Effector memory CD8-positive, alpha-beta T cell (primary cell): ENCODE data around the gene COX8C.
"Not testable (repeated sequence)": the region's sequence is repeated elsewhere in the genome, so short reads cannot be mapped to it uniquely, and the experiment has no call there.

Experiments
- ATAC-seq: fragments of 150-1000 bp; cut with Tn5 transposase; replicated peaks from 2 replicates; pipeline ENCODE4 v1.10.0; 2021; ENCODE audit warnings: mild to moderate bottlenecking, moderate library complexity
- DNase-seq, 3 experiments: peaks; one replicate each; pipeline ENCODE4 v3.0.0; 2021
- H3K27ac Mint-ChIP-seq, 2 donors: one replicate each; pipeline ENCODE4 v1.8.0; 2022; ENCODE audit warnings: mild to moderate bottlenecking in 2 of 2, mixed read lengths in 2 of 2, moderate library complexity in 2 of 2
- H3K27me3 Mint-ChIP-seq, 2 donors: one replicate each; pipeline ENCODE4 v1.8.0; 2022; ENCODE audit warnings: mixed read lengths in 2 of 2
- H3K36me3 Mint-ChIP-seq: one replicate; pipeline ENCODE4 v1.8.0; 2022; ENCODE audit warnings: mild to moderate bottlenecking, moderate library complexity, mixed read lengths; ENCODE audit not compliant: insufficient read depth
- H3K4me1 Mint-ChIP-seq, 2 donors: one replicate each; pipeline ENCODE4 v1.8.0; 2022; ENCODE audit warnings: low read depth in 2 of 2, mixed read lengths in 2 of 2
- H3K4me3 Mint-ChIP-seq, 2 donors: one replicate each; pipeline ENCODE4 v1.8.0; 2022; ENCODE audit warnings: mild to moderate bottlenecking in 2 of 2, mixed read lengths in 2 of 2, moderate library complexity in 2 of 2
- H3K9me3 Mint-ChIP-seq, 2 donors: one replicate each; pipeline ENCODE4 v1.8.0; 2022; ENCODE audit warnings: mixed read lengths in 2 of 2

Gene COX8C

DNA sequence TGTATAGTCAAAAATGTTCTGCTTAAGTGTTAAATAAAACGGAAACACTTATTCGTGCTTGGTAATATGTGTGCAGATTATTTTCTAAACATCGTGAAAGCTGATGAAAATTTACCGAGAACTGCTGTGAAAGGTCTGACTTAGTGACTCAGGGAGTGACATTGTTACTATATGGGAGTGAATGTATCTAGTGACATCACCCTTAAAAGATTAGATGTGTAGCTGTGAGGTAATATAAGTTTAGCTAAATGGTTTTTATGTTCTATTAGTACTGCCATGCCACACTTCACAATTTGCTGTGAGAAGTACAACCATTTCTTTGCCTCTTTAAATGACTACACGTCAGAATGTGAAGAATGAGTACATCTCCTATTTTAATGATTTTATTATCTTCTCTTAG lies 1.3 kb downstream of the COX8C start:
- no peak for ATAC-seq
- H3K4me3 Mint-ChIP-seq, result no peak overlapping the region
- no peak overlapping the region for H3K27ac Mint-ChIP-seq
- H3K4me1 Mint-ChIP-seq, result no peaks in the 10 kb centered on the region
- H3K36me3 Mint-ChIP-seq, result no peaks in the 10 kb centered on the region
- no peaks in the 10 kb centered on the region for H3K9me3 Mint-ChIP-seq
- no peak for DNase-seq
- H3K27me3 Mint-ChIP-seq, result peaks cover 21 to 31% of the 10 kb centered on the region in 2 donors

GRCh38 chr14:93354873-93355272 lies 7.9 kb downstream of the COX8C start:
- H3K27ac Mint-ChIP-seq, H3K4me3 Mint-ChIP-seq, H3K9me3 Mint-ChIP-seq, ATAC-seq, DNase-seq, H3K4me1 Mint-ChIP-seq, H3K36me3 Mint-ChIP-seq: not testable (repeated sequence)
- peaks cover 13 to 14% of the 10 kb centered on the region in 2 donors for H3K27me3 Mint-ChIP-seq

GRCh38 chr14:93368996-93369712 lies 22.2 kb downstream of the COX8C start:
- no peaks in the 10 kb centered on the region for H3K36me3 Mint-ChIP-seq
- ATAC-seq (no peak), DNase-seq (no peak)
- no peaks in the 10 kb centered on the region for H3K9me3 Mint-ChIP-seq
- H3K27me3 Mint-ChIP-seq, result peaks cover 63 to 67% of the 10 kb centered on the region in 2 donors
- no peak overlapping the region for H3K27ac Mint-ChIP-seq
- H3K4me1 Mint-ChIP-seq, result no peaks in the 10 kb centered on the region
- no peak overlapping the region for H3K4me3 Mint-ChIP-seq

GRCh38 chr14:93369713-93370266 lies 22.8 kb downstream of the COX8C start:
- no peaks in the 10 kb centered on the region for H3K9me3 Mint-ChIP-seq
- ATAC-seq (no peak), DNase-seq (no peak)
- H3K36me3 Mint-ChIP-seq, result no peaks in the 10 kb centered on the region
- H3K4me3 Mint-ChIP-seq, result no peak overlapping the region
- peaks cover 60% of the 10 kb centered on the region in 2 donors for H3K27me3 Mint-ChIP-seq
- H3K27ac Mint-ChIP-seq, result no peak overlapping the region
- H3K4me1 Mint-ChIP-seq, result no peaks in the 10 kb centered on the region

- no peak overlapping the region for H3K27ac Mint-ChIP-seq
- H3K4me1 Mint-ChIP-seq, result no peaks in the 10 kb centered on the region
- H3K27me3 Mint-ChIP-seq, result peaks cover 43 to 44% of the 10 kb centered on the region in 2 donors
- no peak for ATAC-seq
- no peak for DNase-seq
- H3K9me3 Mint-ChIP-seq, result no peaks in the 10 kb centered on the region
- H3K4me3 Mint-ChIP-seq, result no peak overlapping the region
- H3K36me3 Mint-ChIP-seq, result no peaks in the 10 kb centered on the region
Observed at GRCh38 chr14:93375673-93376156, 28.7 kb downstream of the COX8C start.

GRCh38 chr14:93379831-93380230 lies 32.8 kb downstream of the COX8C start:
- Mint-ChIP-seq H3K4me1 (no peaks in the 10 kb centered on the region), H3K4me3 (no peak overlapping the region), H3K9me3 (no peaks in the 10 kb centered on the region), H3K36me3 (no peaks in the 10 kb centered on the region), H3K27me3 (peaks cover 42 to 49% of the 10 kb centered on the region in 2 donors), H3K27ac (no peak overlapping the region)
- DNase-seq (no peak), ATAC-seq (no peak)

DNA sequence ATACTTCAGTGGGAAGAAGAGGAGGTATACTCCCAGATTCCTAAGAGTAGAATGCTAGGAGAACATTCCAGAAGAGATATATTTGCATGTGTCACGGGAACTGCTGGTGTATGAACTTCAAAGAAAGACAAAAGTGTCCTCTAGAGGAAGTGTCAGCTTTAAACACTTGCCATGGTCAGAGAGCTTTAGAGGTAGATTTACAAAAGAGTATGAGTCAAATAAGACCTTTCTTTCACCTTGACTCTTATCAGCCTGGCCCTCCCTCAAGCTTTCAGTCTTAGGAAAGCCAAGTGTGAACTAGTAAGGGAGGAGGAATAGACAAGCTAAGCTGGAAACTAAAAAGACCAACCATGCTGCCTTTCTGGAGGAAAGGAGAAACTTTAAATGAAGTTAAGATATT lies 34.7 kb downstream of the COX8C start:
- no peaks in the 10 kb centered on the region for H3K9me3 Mint-ChIP-seq
- DNase-seq (no peak), ATAC-seq (no peak)
- H3K4me1 Mint-ChIP-seq, result no peaks in the 10 kb centered on the region
- H3K4me3 Mint-ChIP-seq, result no peak overlapping the region
- H3K36me3 Mint-ChIP-seq, result no peaks in the 10 kb centered on the region
- H3K27me3 Mint-ChIP-seq, result peaks cover 53 to 61% of the 10 kb centered on the region in 2 donors
- H3K27ac Mint-ChIP-seq, result no peak overlapping the region

GRCh38 chr14:93384256-93384655 lies 37.3 kb downstream of the COX8C start:
- DNase-seq, H3K4me1 Mint-ChIP-seq, H3K9me3 Mint-ChIP-seq, H3K36me3 Mint-ChIP-seq, H3K27ac Mint-ChIP-seq, H3K4me3 Mint-ChIP-seq, ATAC-seq: not testable (repeated sequence)
- peaks cover 64 to 76% of the 10 kb centered on the region in 2 donors for H3K27me3 Mint-ChIP-seq

- H3K4me1 Mint-ChIP-seq, result no peaks in the 10 kb centered on the region
- DNase-seq, result no peak
- no peak for ATAC-seq
- peaks cover 25 to 40% of the 10 kb centered on the region in 2 donors for H3K27me3 Mint-ChIP-seq
- no peaks in the 10 kb centered on the region for H3K36me3 Mint-ChIP-seq
- H3K9me3 Mint-ChIP-seq, result peaks cover 2 to 23% of the 10 kb centered on the region in 2 donors
- no peak overlapping the region for H3K27ac Mint-ChIP-seq
- no peak overlapping the region for H3K4me3 Mint-ChIP-seq
Observed at GRCh38 chr14:93395231-93395630, 48.2 kb downstream of the COX8C start.

DNA sequence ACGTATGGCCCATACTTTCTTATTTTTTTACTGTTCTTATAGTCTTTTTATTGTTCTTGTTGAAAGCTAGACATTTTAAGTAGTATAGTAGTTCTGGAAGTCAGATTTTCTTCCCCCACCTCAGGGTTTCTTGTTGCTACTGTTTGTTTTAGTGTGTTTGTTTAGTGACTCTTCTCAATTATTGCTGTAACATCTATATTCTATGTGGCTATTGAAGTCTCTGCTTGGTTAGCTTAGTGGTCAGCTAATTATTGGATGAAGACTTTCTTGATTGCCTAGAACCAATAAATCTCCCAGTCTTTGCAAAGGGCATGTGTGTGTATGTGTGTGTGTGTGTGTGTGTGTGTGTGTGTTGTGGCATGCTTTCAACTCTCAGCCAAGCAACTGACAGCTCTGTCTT lies 49.5 kb downstream of the COX8C start:
- ATAC-seq (no peak), DNase-seq (no peak)
- no peaks in the 10 kb centered on the region for H3K36me3 Mint-ChIP-seq
- H3K4me3 Mint-ChIP-seq, result no peak overlapping the region
- peaks cover 2 to 23% of the 10 kb centered on the region in 2 donors for H3K9me3 Mint-ChIP-seq
- H3K4me1 Mint-ChIP-seq, result no peaks in the 10 kb centered on the region
- H3K27me3 Mint-ChIP-seq, result peaks cover 29 to 43% of the 10 kb centered on the region in 2 donors
- H3K27ac Mint-ChIP-seq, result no peak overlapping the region
